CD4-positive, alpha-beta T cell treated with Interleukin-10 for 1 hour (primary cell): Measurements from ENCODE around the gene GPS1.

Experiments used
- DNase-seq: peaks from one replicate; pipeline ENCODE4 v3.0.0-alpha.2; 2020

GPS1 gene

GRCh38 chr17:82106688-82107305, 55.1 kb downstream of the GPS1 start:
- DNase-seq, result no peak
